Pancreas (tissue), 10 donors: ENCODE results near the gene RAPGEF3. TPM values are rescaled to one million over a fixed set of nuclear protein-coding genes. Genes with fewer than 3 reads are reported as not detected.
A peak's percentile ranks its signal among the peaks of the same experiment; 100 is the strongest.

Experiments
- ATAC-seq, 4 donors: fragments of 200-7000 bp; cut with Tn5 transposase; one replicate each; pipeline versions ENCODE4 v1.8.0 to v1.9.1; 2020; ENCODE audit warnings: mild to moderate bottlenecking in 4 of 4, moderate library complexity in 4 of 4
- DNase-seq, 6 donors: peaks; one replicate each; pipeline ENCODE4 v3.0.0-alpha.2; 2020
- FAIRE-seq: peaks from 2 replicates; lab custom pipeline; 2012; peaks lifted over from hg19 to GRCh38; lab: Jason Lieb, UNC
- H3K27ac ChIP-seq, 4 donors: fragments of 200-600 bp; sonication (generic); 1 replicate in 3 of 4; 2 replicates in 1 of 4; pipeline versions ENCODE4 v1.5.0 to v1.8.0; 2020
- H3K27me3 ChIP-seq, 4 donors: fragments of 200-600 bp; one replicate each; pipeline ENCODE4 v1.8.0; 2021
- H3K36me3 ChIP-seq, 3 donors: fragments of 200-600 bp; sonication (generic) in 1 of 3; one replicate each; pipeline versions ENCODE4 v1.5.0 to v1.8.0; 2020 to 2021
- H3K4me1 ChIP-seq, 3 donors: fragments of 200-600 bp; one replicate each; pipeline ENCODE4 v1.8.0; 2021
- H3K4me3 ChIP-seq, 4 donors: fragments of 200-600 bp; sonication (generic) in 2 of 4; one replicate each; pipeline versions ENCODE4 v1.5.0 to v1.8.0; 2020 to 2021
- H3K9me3 ChIP-seq, 4 donors: fragments of 200-600 bp; one replicate each; pipeline ENCODE4 v1.8.0; 2021
- CTCF ChIP-seq, 4 donors: fragments of 200-600 bp; sonication (generic) in 3 of 4; IDR thresholded peaks; one replicate each; pipeline versions ENCODE4 v1.5.0 to v1.8.0; 2021; ENCODE audit warnings: antibody characterized with exemption in 4 of 4
- WGBS, 2 donors: extraction: QIAGEN DNeasy Blood & Tissue Kit; methylation state at CpG; one replicate each; pipeline ENCODE4 v1.1.7; 2013; 5-methylcytosine and 5-hydroxymethylcytosine counted together
- intact Hi-C, 3 donors: fragments of 100-400 bp; cut with DNase I; formaldehyde crosslinking; loops; one replicate each; pipeline versions ENCODE4 v1.11.1 to v1.14.2; 2022
- polyA plus RNA-seq, 2 donors: library from polyadenylated mRNA; stranded (reverse); fragments of 200-250 nt; gene quantifications; one replicate each; pipeline ENCODE4 v1.2.3, GENCODE V29; 2013
- total RNA-seq, 6 donors: library from RNA; stranded (reverse); fragmentation: NEBNext Ultra II Directional in 4 of 6; extraction: Animal tissue kit (Norgen Biotek cat#: 25700) in 4 of 6; gene quantifications; one replicate each; pipeline versions ENCODE4 v1.2.1 to v1.2.4, GENCODE V29; 2021 to 2023
- donor health status: healthy with polysubstance abuse.
- donor health status: DM: no; HTN: no; CAD: no; lungs with moderate emphysema.
- donor health status: DM: no; HTN: no; CAD: no.
- donor health status: control.
- donor health status: control.
- donor health status: Bipolar disorder and iron deficiency.
- donor health status: DM: yes; HTN: yes; CAD: no.
- donor health status: DM: no; HTN: no; CAD: no.
- donor health status: DM: no; HTN: no; CAD: no.
- donor health status: DM: yes; HTN: yes; CAD: no.

The RAPGEF3 gene
- total and polyA plus RNA-seq, 8 donors: 2.5 to 54.4 (median 5.5) TPM

DNA sequence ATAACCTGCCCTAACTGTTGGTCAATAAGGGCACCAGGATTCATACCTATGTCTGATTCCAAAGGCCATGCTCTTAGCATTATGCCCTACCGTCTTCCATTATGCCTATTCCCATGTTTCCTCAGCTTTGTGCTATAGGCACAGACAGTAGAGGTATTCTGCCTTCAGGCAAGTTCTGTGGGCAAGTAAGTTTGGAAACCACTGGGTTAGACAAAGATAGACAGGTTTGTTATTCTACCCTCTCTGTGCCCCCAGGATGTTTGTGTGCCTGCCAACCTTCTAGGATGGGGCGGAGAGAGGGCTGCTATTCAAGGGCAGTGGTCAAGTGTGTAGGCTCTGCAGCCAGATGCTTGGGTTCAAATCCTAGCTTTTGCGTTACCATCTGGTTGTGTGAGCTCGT lies 4.6 kb downstream of the RAPGEF3 start:
- DNase-seq (no peak), FAIRE-seq (no peak), ATAC-seq (no peak)
- TF ChIP-seq CTCF (IDR thresholded peaks at IDR 0.05): no peak
- H3K36me3 ChIP-seq: no peaks in the 10 kb centered on the region
- intact Hi-C loops: no loop called here
- H3K27ac ChIP-seq: peak overlapping the region; percentile 35 to 67 (median 60)
- no peaks in the 10 kb centered on the region for H3K27me3 ChIP-seq
- H3K4me1 ChIP-seq: peaks cover 3 to 34% (median 19%) of the 10 kb centered on the region in 3 donors
- WGBS, 2 donors: 74% methylated on average over 4 of the region's 4 CpGs
- H3K4me3 ChIP-seq: no peak overlapping the region
- no peaks in the 10 kb centered on the region for H3K9me3 ChIP-seq

DNA sequence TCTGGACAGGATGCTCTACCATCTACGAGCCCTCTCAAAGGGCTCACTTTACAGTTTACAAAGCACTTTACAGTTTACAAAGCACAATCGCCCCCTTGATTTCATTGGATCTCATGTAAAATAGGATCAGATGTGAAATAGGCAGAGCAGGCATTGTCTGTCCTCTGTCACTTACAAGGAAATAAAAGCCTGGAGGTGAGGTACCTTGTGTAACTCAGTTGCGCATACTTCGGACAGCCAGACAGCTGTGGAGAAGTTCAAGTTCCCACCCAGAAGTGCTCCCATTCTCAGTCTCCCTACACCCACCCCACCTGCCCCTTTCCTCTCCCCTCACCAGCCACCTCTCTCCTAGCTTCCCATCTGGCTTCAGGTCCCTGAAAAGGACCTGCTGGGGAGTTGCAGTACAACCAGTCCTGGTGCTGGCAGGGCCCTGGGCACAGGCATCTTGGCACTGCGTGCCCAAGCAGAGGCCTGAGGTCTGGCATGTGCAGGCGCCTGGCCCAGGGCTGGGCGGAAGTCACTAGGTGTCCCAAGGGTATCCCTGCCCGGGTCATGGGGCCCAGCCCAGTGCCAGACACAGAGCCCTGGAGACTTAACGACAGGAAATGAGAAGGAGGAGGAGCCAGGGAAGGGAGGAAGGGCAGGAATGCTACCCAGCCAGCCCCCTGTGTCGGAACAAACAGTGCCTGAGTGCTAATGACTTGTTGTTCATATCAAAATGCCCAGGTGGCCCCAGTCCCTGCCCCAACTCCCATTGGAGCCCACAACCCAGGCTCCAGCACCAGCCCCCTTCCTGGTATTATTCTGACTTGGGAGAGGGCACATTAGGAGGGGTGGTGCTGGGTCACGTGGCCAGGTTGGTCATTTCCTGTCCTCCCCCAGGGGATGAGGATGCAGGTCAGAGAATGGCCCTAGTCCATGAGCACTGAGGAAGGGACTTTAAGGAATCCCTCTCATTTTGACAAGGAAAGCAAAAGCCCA lies 5.4 kb downstream of the RAPGEF3 start:
- no peaks in the 10 kb centered on the region for H3K9me3 ChIP-seq
- intact Hi-C loops: no loop called here
- ATAC-seq: peak; percentile 48 to 60 (median 58)
- no peak for TF ChIP-seq CTCF (IDR thresholded peaks at IDR 0.05)
- no peaks in the 10 kb centered on the region for H3K27me3 ChIP-seq
- FAIRE-seq: no peak
- H3K27ac ChIP-seq: peak overlapping the region; percentile 35 to 67 (median 60)
- H3K4me1 ChIP-seq: peaks cover 3 to 30% (median 19%) of the 10 kb centered on the region in 3 donors
- 61 to 63% methylated on average over 11 of the region's 11 CpGs for WGBS, 2 donors
- peak in 5 of 6 donors; percentile 45 to 76 (median 64) for DNase-seq
- H3K4me3 ChIP-seq: no peak overlapping the region
- H3K36me3 ChIP-seq: no peaks in the 10 kb centered on the region

GRCh38 chr12:47752552-47752951 lies 6.1 kb downstream of the RAPGEF3 start:
- no peak for ATAC-seq
- Histone ChIP-seq H3K27me3 (no peaks in the 10 kb centered on the region), H3K36me3 (no peaks in the 10 kb centered on the region), H3K4me1 (peaks cover 3 to 22% (median 19%) of the 10 kb centered on the region in 3 donors), H3K4me3 (no peak overlapping the region), H3K27ac (peak overlapping the region in 2 of 4 donors; percentile 55 to 65), H3K9me3 (no peaks in the 10 kb centered on the region)
- no peak for DNase-seq
- no peak for TF ChIP-seq CTCF (IDR thresholded peaks at IDR 0.05)
- intact Hi-C loops: no loop called here
- WGBS, 2 donors: 81 to 89% methylated on average over 7 of the region's 7 CpGs
- no peak for FAIRE-seq

GRCh38 chr12:47752121-47752520 lies 6.6 kb downstream of the RAPGEF3 start:
- no peak for DNase-seq
- no peaks in the 10 kb centered on the region for H3K27me3 ChIP-seq
- H3K36me3 ChIP-seq: no peaks in the 10 kb centered on the region
- ATAC-seq: no peak
- H3K27ac ChIP-seq: no peak overlapping the region
- FAIRE-seq: no peak
- 82 to 83% methylated on average over 4 of the region's 4 CpGs for WGBS, 2 donors
- TF ChIP-seq CTCF (IDR thresholded peaks at IDR 0.05): no peak
- intact Hi-C loops: no loop called here
- no peaks in the 10 kb centered on the region for H3K9me3 ChIP-seq
- no peak overlapping the region for H3K4me3 ChIP-seq
- H3K4me1 ChIP-seq: peaks cover 3 to 22% (median 19%) of the 10 kb centered on the region in 3 donors

DNA sequence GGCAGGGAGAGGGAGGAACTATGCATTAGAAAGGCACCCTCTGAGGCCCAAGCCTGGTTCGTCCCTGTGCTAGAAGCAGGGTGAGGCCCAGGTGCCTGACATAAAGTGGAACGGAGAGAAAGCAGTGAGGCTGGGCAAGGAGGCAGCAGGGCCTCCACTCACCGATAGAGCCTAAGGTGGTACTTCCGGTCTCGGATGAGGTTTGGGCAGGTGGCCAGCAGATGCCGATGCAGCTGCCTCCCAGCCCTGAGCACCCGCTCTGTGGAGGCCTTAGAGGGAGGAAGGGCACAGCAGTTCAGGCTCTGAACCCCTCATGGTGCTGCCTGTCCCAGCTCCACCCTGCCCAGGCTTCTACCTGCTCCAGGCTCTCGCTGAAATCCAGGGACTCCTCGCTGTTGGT lies 7.1 kb downstream of the RAPGEF3 start:
- WGBS, 2 donors: 81 to 83% methylated on average over 9 of the region's 9 CpGs
- Histone ChIP-seq H3K27ac (no peak overlapping the region), H3K4me3 (no peak overlapping the region), H3K36me3 (no peaks in the 10 kb centered on the region), H3K4me1 (peaks cover 3 to 22% (median 19%) of the 10 kb centered on the region in 3 donors), H3K27me3 (no peaks in the 10 kb centered on the region), H3K9me3 (no peaks in the 10 kb centered on the region)
- FAIRE-seq (no peak), DNase-seq (no peak), ATAC-seq (no peak)
- TF ChIP-seq CTCF (IDR thresholded peaks at IDR 0.05): no peak
- intact Hi-C loops: no loop called here
